Sigmoid colon (tissue), 7 donors: Measurements from ENCODE around the gene MYO15B. TPM values are rescaled to one million over a fixed set of nuclear protein-coding genes. Genes with fewer than 3 reads are reported as not detected.

Experiments used
- DNase-seq: peaks from one replicate; pipeline ENCODE4 v3.0.0-alpha.2; 2019
- H3K27ac ChIP-seq, 4 donors: fragments of 200-600 bp; sonication (generic); one replicate each; pipeline ENCODE4 v1.5.1; 2016 to 2019; ENCODE audit warnings: mild to moderate bottlenecking in 1 of 4
- H3K27me3 ChIP-seq, 3 donors: fragments of 200-600 bp; sonication (generic); one replicate each; pipeline ENCODE4 v1.5.1; 2019; ENCODE audit warnings: mild to moderate bottlenecking in 1 of 3
- H3K36me3 ChIP-seq, 4 donors: fragments of 200-600 bp; sonication (generic); one replicate each; pipeline ENCODE4 v1.5.1; 2016 to 2019
- H3K4me1 ChIP-seq, 4 donors: fragments of 200-600 bp; sonication (generic); one replicate each; pipeline ENCODE4 v1.5.1; 2017 to 2019
- H3K4me3 ChIP-seq, 4 donors: fragments of 200-600 bp; sonication (generic); one replicate each; pipeline ENCODE4 v1.5.1; 2017 to 2019; ENCODE audit warnings: mild to moderate bottlenecking in 2 of 4, moderate library complexity in 1 of 4
- H3K9me3 ChIP-seq, 4 donors: fragments of 200-600 bp in 3 of 4; sonication (generic) in 3 of 4; one replicate each; pipeline versions ENCODE4 v1.5.1 to v1.6.1; 2013 to 2019
- EP300 ChIP-seq, 4 donors: sonication (generic); formaldehyde crosslinking; IDR thresholded peaks; one replicate each; pipeline ENCODE4 v1.6.1; 2017; ENCODE audit warnings: antibody characterized with exemption in 4 of 4
- POLR2A ChIP-seq, 2 donors: fragments of 450-650 bp; IDR thresholded peaks; one replicate each; pipeline ENCODE4 v1.6.1; 2016; ENCODE audit warnings: antibody characterized with exemption in 2 of 2, mild to moderate bottlenecking in 2 of 2, moderate library complexity in 2 of 2
- POLR2AphosphoS5 ChIP-seq, 4 donors: sonication (generic); formaldehyde crosslinking; IDR thresholded peaks; one replicate each; pipeline ENCODE4 v1.6.1; 2017; ENCODE audit warnings: antibody characterized with exemption in 4 of 4
- WGBS, 2 donors: extraction: QIAGEN DNeasy Blood & Tissue Kit; methylation state at CpG; one replicate each; pipeline ENCODE4 v1.1.7; 2013; 5-methylcytosine and 5-hydroxymethylcytosine counted together
- intact Hi-C: fragments of 100-400 bp; cut with DNase I; formaldehyde crosslinking; loops from one replicate; pipeline ENCODE4 v1.15.1; 2023
- polyA plus RNA-seq, 3 donors: library from polyadenylated mRNA; stranded (reverse); fragments of 200-250 nt; gene quantifications; one replicate each; pipeline ENCODE4 v1.2.3, GENCODE V29; 2013
- total RNA-seq, 4 donors: library from RNA; depleted of rRNA; stranded (reverse); fragments of >200 nt; gene quantifications; one replicate each; pipeline ENCODE4 v1.1.0, GENCODE V29; 2016
- TF ChIP-seq, protein P1 (sequence below), 4 experiments: fragments of 450-650 bp in 3 of 4; fragments of 200-600 bp in 1 of 4; IDR thresholded peaks; one replicate each; pipeline ENCODE4 v1.5.1; 2016 to 2019; ENCODE audit warnings: antibody characterized with exemption in 4 of 4, mild to moderate bottlenecking in 3 of 4, moderate library complexity in 2 of 4
- donor health status: healthy with polysubstance abuse.
- donor health status: Bipolar disorder and iron deficiency.
- donor health status: healthy.

MYO15B gene
- total and polyA plus RNA-seq, 7 donors: 33.1 to 460 (median 117) TPM

DNA sequence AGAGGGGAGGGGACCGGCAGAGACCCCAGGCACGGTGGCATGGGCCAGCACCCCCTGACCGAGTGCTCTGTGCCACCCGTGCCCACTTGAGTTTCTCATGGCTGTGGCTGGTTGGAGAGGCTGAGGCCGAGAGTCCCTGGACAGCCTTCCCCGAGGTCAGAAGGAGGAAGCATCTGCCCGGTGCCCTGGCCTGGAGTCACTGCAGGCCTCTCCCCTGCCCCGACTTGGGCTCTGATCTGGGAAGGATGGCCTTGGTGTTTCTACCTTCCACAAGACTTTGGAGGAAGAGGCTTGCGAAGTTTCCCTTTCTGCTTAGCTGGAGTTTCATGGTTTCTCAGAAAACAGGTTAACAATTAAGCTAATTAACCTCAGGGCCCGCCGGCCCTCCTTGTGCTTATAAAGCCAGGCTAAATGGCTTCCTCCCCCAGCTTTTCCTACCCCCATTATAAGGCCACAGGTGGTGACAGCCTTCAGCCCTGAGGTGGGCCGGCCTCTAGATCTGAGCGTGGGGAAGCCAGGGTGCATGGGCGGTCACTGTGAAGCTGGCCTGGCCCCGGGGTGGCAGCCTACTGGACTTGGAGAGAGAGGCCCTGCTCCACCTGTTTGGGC is 44.8 kb upstream of the MYO15B start:
- intact Hi-C loops: no loop called here
- Histone ChIP-seq H3K36me3 (no peaks in the 10 kb centered on the region), H3K4me1 (no peaks in the 10 kb centered on the region), H3K4me3 (no peak overlapping the region), H3K27me3 (no peaks in the 10 kb centered on the region), H3K27ac (no peak overlapping the region), H3K9me3 (no peaks in the 10 kb centered on the region)
- TF ChIP-seq, protein P1, sequence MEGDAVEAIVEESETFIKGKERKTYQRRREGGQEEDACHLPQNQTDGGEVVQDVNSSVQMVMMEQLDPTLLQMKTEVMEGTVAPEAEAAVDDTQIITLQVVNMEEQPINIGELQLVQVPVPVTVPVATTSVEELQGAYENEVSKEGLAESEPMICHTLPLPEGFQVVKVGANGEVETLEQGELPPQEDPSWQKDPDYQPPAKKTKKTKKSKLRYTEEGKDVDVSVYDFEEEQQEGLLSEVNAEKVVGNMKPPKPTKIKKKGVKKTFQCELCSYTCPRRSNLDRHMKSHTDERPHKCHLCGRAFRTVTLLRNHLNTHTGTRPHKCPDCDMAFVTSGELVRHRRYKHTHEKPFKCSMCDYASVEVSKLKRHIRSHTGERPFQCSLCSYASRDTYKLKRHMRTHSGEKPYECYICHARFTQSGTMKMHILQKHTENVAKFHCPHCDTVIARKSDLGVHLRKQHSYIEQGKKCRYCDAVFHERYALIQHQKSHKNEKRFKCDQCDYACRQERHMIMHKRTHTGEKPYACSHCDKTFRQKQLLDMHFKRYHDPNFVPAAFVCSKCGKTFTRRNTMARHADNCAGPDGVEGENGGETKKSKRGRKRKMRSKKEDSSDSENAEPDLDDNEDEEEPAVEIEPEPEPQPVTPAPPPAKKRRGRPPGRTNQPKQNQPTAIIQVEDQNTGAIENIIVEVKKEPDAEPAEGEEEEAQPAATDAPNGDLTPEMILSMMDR (IDR thresholded peaks at IDR 0.05): no peak
- TF ChIP-seq POLR2AphosphoS5 (IDR thresholded peaks at IDR 0.05): no peak
- TF ChIP-seq POLR2A (IDR thresholded peaks at IDR 0.05): no peak
- no peak for TF ChIP-seq EP300 (IDR thresholded peaks at IDR 0.05)
- 18 to 76% methylated on average over 15 of the region's 15 CpGs for WGBS, 2 donors
- no peak for DNase-seq

DNA sequence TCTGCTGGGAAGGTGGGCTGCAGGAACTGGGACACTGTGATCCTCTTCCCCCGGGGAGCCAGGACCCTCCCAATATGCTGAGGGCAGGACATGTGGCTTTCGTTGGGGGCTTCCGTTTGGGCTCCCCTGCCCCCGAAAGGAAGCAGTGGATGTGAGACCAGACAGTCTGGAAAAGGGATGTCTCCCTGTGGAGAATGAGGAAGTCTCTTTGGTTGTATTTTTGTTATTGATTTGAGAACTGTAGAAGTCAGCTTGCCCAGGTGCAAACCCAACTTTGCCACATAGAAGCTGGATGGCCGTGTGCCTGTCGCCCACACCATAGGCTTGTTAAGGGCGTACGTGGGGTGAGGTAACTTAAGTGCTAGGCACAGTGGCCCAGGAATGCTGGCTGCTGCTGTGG is 43.4 kb upstream of the MYO15B start:
- DNase-seq: no peak
- H3K4me3 ChIP-seq: no peak overlapping the region
- 38 to 70% methylated on average over 8 of the region's 8 CpGs for WGBS, 2 donors
- H3K9me3 ChIP-seq: no peaks in the 10 kb centered on the region
- intact Hi-C loops: no loop called here
- H3K27ac ChIP-seq: no peak overlapping the region
- H3K36me3 ChIP-seq: no peaks in the 10 kb centered on the region
- TF ChIP-seq POLR2AphosphoS5 (IDR thresholded peaks at IDR 0.05): no peak
- TF ChIP-seq EP300 (IDR thresholded peaks at IDR 0.05): no peak
- TF ChIP-seq POLR2A (IDR thresholded peaks at IDR 0.05): no peak
- TF ChIP-seq, protein P1 (IDR thresholded peaks at IDR 0.05): no peak
- no peaks in the 10 kb centered on the region for H3K4me1 ChIP-seq
- H3K27me3 ChIP-seq: no peaks in the 10 kb centered on the region

DNA sequence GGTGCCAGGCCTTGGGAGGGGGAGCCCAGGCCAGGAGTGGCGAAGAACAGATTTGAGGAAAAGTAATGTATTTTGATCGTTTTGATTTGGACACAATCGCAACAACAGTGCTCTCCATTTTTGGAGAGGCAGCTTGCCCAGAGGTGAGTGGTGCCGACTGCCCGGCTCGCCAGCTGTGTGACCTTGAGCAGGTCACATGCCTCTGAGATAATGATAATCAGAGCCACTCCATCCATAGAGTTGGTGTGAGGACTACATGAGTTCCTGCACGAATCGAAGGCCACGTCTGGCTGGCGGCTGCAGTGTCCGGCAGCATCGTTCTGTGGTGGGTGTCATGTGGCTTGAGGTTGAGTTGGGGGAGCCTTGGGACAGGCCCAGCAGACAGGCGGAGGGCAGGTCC is 41.4 kb upstream of the MYO15B start:
- Histone ChIP-seq H3K9me3 (no peaks in the 10 kb centered on the region), H3K4me1 (no peaks in the 10 kb centered on the region), H3K36me3 (no peaks in the 10 kb centered on the region), H3K4me3 (no peak overlapping the region), H3K27ac (no peak overlapping the region), H3K27me3 (no peaks in the 10 kb centered on the region)
- DNase-seq: no peak
- WGBS, 2 donors: 88 to 95% methylated on average over 13 of the region's 13 CpGs
- intact Hi-C loops: no loop called here
- TF ChIP-seq POLR2A (IDR thresholded peaks at IDR 0.05): no peak
- TF ChIP-seq POLR2AphosphoS5 (IDR thresholded peaks at IDR 0.05): no peak
- no peak for TF ChIP-seq EP300 (IDR thresholded peaks at IDR 0.05)
- TF ChIP-seq, protein P1 (IDR thresholded peaks at IDR 0.05): no peak

DNA sequence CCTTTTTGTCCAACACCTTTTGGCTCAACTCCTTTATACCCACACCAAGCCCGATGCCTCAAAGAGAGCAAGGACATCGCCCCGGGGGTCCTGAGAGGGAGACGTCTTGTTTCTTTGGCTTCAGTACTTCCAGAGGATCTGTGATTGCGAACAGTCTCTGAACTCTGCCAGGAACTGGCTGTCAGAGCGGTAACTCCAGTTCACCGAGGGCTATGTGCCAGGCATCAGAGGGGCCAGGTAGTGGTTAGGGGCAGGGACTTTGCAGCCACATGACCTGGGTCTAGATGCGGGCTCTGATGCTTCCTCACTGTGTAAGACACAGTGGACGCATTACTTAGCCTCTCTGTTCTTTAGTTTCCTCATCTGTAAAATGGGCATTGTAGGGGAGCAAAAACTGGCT is 40.5 kb upstream of the MYO15B start:
- no peak for DNase-seq
- WGBS, 2 donors: 95 to 97% methylated on average over 9 of the region's 9 CpGs
- H3K27ac ChIP-seq: no peak overlapping the region
- H3K4me3 ChIP-seq: no peak overlapping the region
- no peaks in the 10 kb centered on the region for H3K27me3 ChIP-seq
- no peaks in the 10 kb centered on the region for H3K36me3 ChIP-seq
- no peak for TF ChIP-seq POLR2A (IDR thresholded peaks at IDR 0.05)
- TF ChIP-seq, protein P1 (IDR thresholded peaks at IDR 0.05): no peak
- TF ChIP-seq POLR2AphosphoS5 (IDR thresholded peaks at IDR 0.05): no peak
- no peak for TF ChIP-seq EP300 (IDR thresholded peaks at IDR 0.05)
- H3K9me3 ChIP-seq: no peaks in the 10 kb centered on the region
- H3K4me1 ChIP-seq: no peaks in the 10 kb centered on the region
- intact Hi-C loops: no loop called here

DNA sequence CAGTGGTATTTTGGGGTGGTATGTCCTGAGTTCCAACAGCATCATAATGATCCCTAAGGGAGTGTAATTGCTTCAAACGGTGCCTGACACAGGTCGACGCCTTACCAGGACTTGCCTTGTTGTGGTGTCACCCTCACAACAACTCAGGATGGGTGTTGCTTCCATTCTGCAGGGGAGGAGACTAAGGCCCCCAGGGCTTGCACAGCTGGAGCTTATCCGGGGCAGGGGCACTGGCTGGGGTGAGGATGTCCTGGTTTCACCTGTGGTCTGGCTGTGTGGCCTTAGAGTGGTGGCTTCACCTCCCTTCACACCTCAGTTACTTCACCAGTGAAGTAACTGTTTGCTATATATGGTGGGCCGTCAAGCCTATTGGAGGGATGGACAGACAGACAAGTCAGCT is 38.8 kb upstream of the MYO15B start:
- intact Hi-C loops: no loop called here
- DNase-seq: no peak
- H3K4me3 ChIP-seq: no peak overlapping the region
- H3K9me3 ChIP-seq: no peaks in the 10 kb centered on the region
- peaks cover 0 to 13% (median 11%) of the 10 kb centered on the region in 4 donors for H3K4me1 ChIP-seq
- H3K27me3 ChIP-seq: no peaks in the 10 kb centered on the region
- TF ChIP-seq, protein P1 (IDR thresholded peaks at IDR 0.05): no peak
- TF ChIP-seq EP300 (IDR thresholded peaks at IDR 0.05) (no peak), POLR2A (IDR thresholded peaks at IDR 0.05) (no peak), POLR2AphosphoS5 (IDR thresholded peaks at IDR 0.05) (no peak)
- H3K36me3 ChIP-seq: no peaks in the 10 kb centered on the region
- no peak overlapping the region for H3K27ac ChIP-seq
- 25 to 68% methylated on average over 5 of the region's 5 CpGs for WGBS, 2 donors
